ENCODE data around the gene CDC25A.
"Not testable (repeated sequence)": the region's sequence is repeated elsewhere in the genome, so short reads cannot be mapped to it uniquely, and the experiment has no call there.

Gene CDC25A

GRCh38 chr3:48118928-48119327 is 69.3 kb downstream of the CDC25A start:
- TF ChIP-seq CTCF (IDR thresholded peaks at IDR 0.05; ENCODE audit: low read depth, low read length), result no peak
- no peak for DNase-seq (ENCODE audit: extremely low read depth, low read depth)

GRCh38 chr3:48118322-48118721 is 69.9 kb downstream of the CDC25A start:
- no peak for DNase-seq (ENCODE audit: extremely low read depth, low read depth)
- TF ChIP-seq CTCF (IDR thresholded peaks at IDR 0.05; ENCODE audit: low read depth, low read length), result no peak

GRCh38 chr3:48112813-48113212 is 75.4 kb downstream of the CDC25A start:
- no peak for TF ChIP-seq CTCF (IDR thresholded peaks at IDR 0.05; ENCODE audit: low read depth, low read length)
- DNase-seq (ENCODE audit: extremely low read depth, low read depth), result no peak

GRCh38 chr3:48112108-48112791 is 76.0 kb downstream of the CDC25A start:
- DNase-seq (ENCODE audit: extremely low read depth, low read depth), result not testable (repeated sequence)

GRCh38 chr3:48110463-48110862 is 77.8 kb downstream of the CDC25A start:
- DNase-seq (ENCODE audit: extremely low read depth, low read depth), result no peak

GRCh38 chr3:48107227-48107626 is 81.0 kb downstream of the CDC25A start:
- no peak for TF ChIP-seq CTCF (IDR thresholded peaks at IDR 0.05; ENCODE audit: low read depth, low read length)
- no peak for DNase-seq (ENCODE audit: extremely low read depth, low read depth)

More at GRCh38 chr3:48110463-48110862, 77.8 kb downstream of the CDC25A start:
- TF ChIP-seq CTCF (IDR thresholded peaks at IDR 0.05; ENCODE audit: low read depth, low read length), result no peak
